ENCODE measurements around the gene RAF1. TPM values are rescaled to one million over a fixed set of nuclear protein-coding genes. Genes with fewer than 3 reads are reported as not detected.

Gene RAF1
- total and polyA plus RNA-seq, 4 donors: 41.4 to 182 (median 80.5) TPM

DNA sequence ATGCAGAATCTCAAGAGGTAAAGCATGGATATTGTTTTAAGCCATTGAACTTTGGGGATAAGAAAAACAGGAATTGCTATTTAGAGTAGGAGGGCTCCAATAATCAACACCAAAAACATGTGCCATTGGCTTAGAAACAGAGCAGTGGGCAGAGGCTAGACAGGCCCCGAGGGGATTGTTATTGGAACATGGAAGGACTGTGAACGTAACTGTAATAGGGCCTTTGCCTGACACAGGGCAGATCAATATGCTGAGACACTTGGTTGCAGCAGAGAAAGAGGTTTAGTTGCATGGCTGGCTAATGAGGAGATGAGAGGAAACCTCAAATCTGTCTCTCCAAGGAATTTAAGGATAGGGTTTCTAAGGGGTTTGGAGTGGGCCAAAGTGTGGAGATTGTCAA lies 36.9 kb upstream of the RAF1 start:
- Histone ChIP-seq H3K9ac (ENCODE audit: insufficient read depth in 1 of 2, low read length in 2 of 2) (no peak overlapping the region), H3K9me3 (ENCODE audit: control insufficient read depth in 4 of 4, insufficient read depth in 3 of 4, low read length in 3 of 4) (no peaks in the 10 kb centered on the region), H3K36me3 (ENCODE audit: control insufficient read depth in 4 of 4, insufficient read depth in 4 of 4, low read length in 4 of 4) (no peaks in the 10 kb centered on the region), H3K27me3 (ENCODE audit: control insufficient read depth in 3 of 3, insufficient read depth in 3 of 3, low read length in 2 of 3) (no peaks in the 10 kb centered on the region), H3K4me1 (ENCODE audit: control insufficient read depth in 5 of 5, insufficient read depth in 5 of 5, low read length in 5 of 5) (no peaks in the 10 kb centered on the region), H3K4me3 (no peak overlapping the region), H3K27ac (ENCODE audit: low read depth in 1 of 2, low read length in 1 of 2) (no peak overlapping the region)
- TF ChIP-seq, protein P1, sequence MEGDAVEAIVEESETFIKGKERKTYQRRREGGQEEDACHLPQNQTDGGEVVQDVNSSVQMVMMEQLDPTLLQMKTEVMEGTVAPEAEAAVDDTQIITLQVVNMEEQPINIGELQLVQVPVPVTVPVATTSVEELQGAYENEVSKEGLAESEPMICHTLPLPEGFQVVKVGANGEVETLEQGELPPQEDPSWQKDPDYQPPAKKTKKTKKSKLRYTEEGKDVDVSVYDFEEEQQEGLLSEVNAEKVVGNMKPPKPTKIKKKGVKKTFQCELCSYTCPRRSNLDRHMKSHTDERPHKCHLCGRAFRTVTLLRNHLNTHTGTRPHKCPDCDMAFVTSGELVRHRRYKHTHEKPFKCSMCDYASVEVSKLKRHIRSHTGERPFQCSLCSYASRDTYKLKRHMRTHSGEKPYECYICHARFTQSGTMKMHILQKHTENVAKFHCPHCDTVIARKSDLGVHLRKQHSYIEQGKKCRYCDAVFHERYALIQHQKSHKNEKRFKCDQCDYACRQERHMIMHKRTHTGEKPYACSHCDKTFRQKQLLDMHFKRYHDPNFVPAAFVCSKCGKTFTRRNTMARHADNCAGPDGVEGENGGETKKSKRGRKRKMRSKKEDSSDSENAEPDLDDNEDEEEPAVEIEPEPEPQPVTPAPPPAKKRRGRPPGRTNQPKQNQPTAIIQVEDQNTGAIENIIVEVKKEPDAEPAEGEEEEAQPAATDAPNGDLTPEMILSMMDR (IDR thresholded peaks at IDR 0.05; ENCODE audit: control extremely low read depth, extremely low read depth): no peak
- 88 to 93% methylated on average over 2 of the region's 2 CpGs for WGBS, 2 donors
- ATAC-seq (ENCODE audit: insufficient read depth, low FRiP score) (no peak), DNase-seq (no peak)

GRCh38 chr3:12695916-12696315 lies 32.0 kb upstream of the RAF1 start:
- H3K36me3 ChIP-seq (ENCODE audit: control insufficient read depth in 4 of 4, insufficient read depth in 4 of 4, low read length in 4 of 4): no peaks in the 10 kb centered on the region
- no peak overlapping the region for H3K9ac ChIP-seq (ENCODE audit: insufficient read depth in 1 of 2, low read length in 2 of 2)
- H3K4me3 ChIP-seq: no peak overlapping the region
- peaks cover 0 to 2% (median 0%) of the 10 kb centered on the region in 5 donors for H3K4me1 ChIP-seq (ENCODE audit: control insufficient read depth in 5 of 5, insufficient read depth in 5 of 5, low read length in 5 of 5)
- H3K27me3 ChIP-seq (ENCODE audit: control insufficient read depth in 3 of 3, insufficient read depth in 3 of 3, low read length in 2 of 3): no peaks in the 10 kb centered on the region
- no peak for ATAC-seq (ENCODE audit: insufficient read depth, low FRiP score)
- no peak for DNase-seq
- H3K27ac ChIP-seq (ENCODE audit: low read depth in 1 of 2, low read length in 1 of 2): no peak overlapping the region
- WGBS, 2 donors: 91 to 96% methylated on average over 2 of the region's 2 CpGs
- TF ChIP-seq, protein P1 (IDR thresholded peaks at IDR 0.05; ENCODE audit: control extremely low read depth, extremely low read depth): no peak
- H3K9me3 ChIP-seq (ENCODE audit: control insufficient read depth in 4 of 4, insufficient read depth in 3 of 4, low read length in 3 of 4): no peaks in the 10 kb centered on the region

GRCh38 chr3:12695112-12695511 lies 31.2 kb upstream of the RAF1 start:
- no peaks in the 10 kb centered on the region for H3K9me3 ChIP-seq (ENCODE audit: control insufficient read depth in 4 of 4, insufficient read depth in 3 of 4, low read length in 3 of 4)
- no peaks in the 10 kb centered on the region for H3K36me3 ChIP-seq (ENCODE audit: control insufficient read depth in 4 of 4, insufficient read depth in 4 of 4, low read length in 4 of 4)
- no peak overlapping the region for H3K4me3 ChIP-seq
- TF ChIP-seq, protein P1 (IDR thresholded peaks at IDR 0.05; ENCODE audit: control extremely low read depth, extremely low read depth): no peak
- no peaks in the 10 kb centered on the region for H3K27me3 ChIP-seq (ENCODE audit: control insufficient read depth in 3 of 3, insufficient read depth in 3 of 3, low read length in 2 of 3)
- DNase-seq: no peak
- no peak for ATAC-seq (ENCODE audit: insufficient read depth, low FRiP score)
- H3K27ac ChIP-seq (ENCODE audit: low read depth in 1 of 2, low read length in 1 of 2): no peak overlapping the region
- peaks cover 0 to 2% (median 0%) of the 10 kb centered on the region in 5 donors for H3K4me1 ChIP-seq (ENCODE audit: control insufficient read depth in 5 of 5, insufficient read depth in 5 of 5, low read length in 5 of 5)
- H3K9ac ChIP-seq (ENCODE audit: insufficient read depth in 1 of 2, low read length in 2 of 2): no peak overlapping the region
- 95 to 96% methylated on average over 3 of the region's 3 CpGs for WGBS, 2 donors

- H3K9ac ChIP-seq (ENCODE audit: insufficient read depth in 1 of 2, low read length in 2 of 2): no peak overlapping the region
- H3K27ac ChIP-seq (ENCODE audit: low read depth in 1 of 2, low read length in 1 of 2): peak overlapping the region in 1 of 2 donors; percentile 56
- DNase-seq (no peak), ATAC-seq (ENCODE audit: insufficient read depth, low FRiP score) (no peak)
- peaks cover 0 to 2% (median 0%) of the 10 kb centered on the region in 5 donors for H3K4me1 ChIP-seq (ENCODE audit: control insufficient read depth in 5 of 5, insufficient read depth in 5 of 5, low read length in 5 of 5)
- 92 to 97% methylated on average over 8 of the region's 8 CpGs for WGBS, 2 donors
- no peaks in the 10 kb centered on the region for H3K27me3 ChIP-seq (ENCODE audit: control insufficient read depth in 3 of 3, insufficient read depth in 3 of 3, low read length in 2 of 3)
- TF ChIP-seq, protein P1 (IDR thresholded peaks at IDR 0.05; ENCODE audit: control extremely low read depth, extremely low read depth): no peak
- no peak overlapping the region for H3K4me3 ChIP-seq
- no peaks in the 10 kb centered on the region for H3K36me3 ChIP-seq (ENCODE audit: control insufficient read depth in 4 of 4, insufficient read depth in 4 of 4, low read length in 4 of 4)
- H3K9me3 ChIP-seq (ENCODE audit: control insufficient read depth in 4 of 4, insufficient read depth in 3 of 4, low read length in 3 of 4): no peaks in the 10 kb centered on the region
Observed at GRCh38 chr3:12692444-12692843, 28.5 kb upstream of the RAF1 start.
